ENCODE results near the gene ARHGEF10L. TPM values are rescaled to one million over a fixed set of nuclear protein-coding genes. Genes with fewer than 3 reads are reported as not detected.

The ARHGEF10L gene
- total RNA-seq, 6 experiments from 2014 or later: 11.1 to 29.0 (median 26.7) TPM

- Mint-ChIP-seq H3K27ac (no peak overlapping the region), H3K9me3 (no peaks in the 10 kb centered on the region), H3K36me3 (ENCODE audit: low read depth) (peaks cover 7% of the 10 kb centered on the region; the same call in 1 of the 2 replicates), H3K4me1 (ENCODE audit: low read depth) (no peaks in the 10 kb centered on the region), H3K4me3 (no peak overlapping the region), H3K27me3 (ENCODE audit: insufficient read depth) (peaks cover 2% of the 10 kb centered on the region; the same call in 1 of the 2 replicates)
- no peak for TF ChIP-seq CTCF (IDR thresholded peaks at IDR 0.05)
- DNase-seq: no peak
Measured at GRCh38 chr1:17682400-17682799, 142.9 kb downstream of the ARHGEF10L start.

GRCh38 chr1:17683598-17683997 lies 144.1 kb downstream of the ARHGEF10L start:
- Mint-ChIP-seq H3K9me3 (no peaks in the 10 kb centered on the region), H3K27ac (no peak overlapping the region), H3K36me3 (ENCODE audit: low read depth) (peaks cover 6% of the 10 kb centered on the region; the same call in 1 of the 2 replicates), H3K27me3 (ENCODE audit: insufficient read depth) (no peaks in the 10 kb centered on the region), H3K4me1 (ENCODE audit: low read depth) (no peaks in the 10 kb centered on the region), H3K4me3 (no peak overlapping the region)
- no peak for TF ChIP-seq CTCF (IDR thresholded peaks at IDR 0.05)
- DNase-seq: no peak

GRCh38 chr1:17684810-17685209 lies 145.3 kb downstream of the ARHGEF10L start:
- Mint-ChIP-seq H3K27ac (no peak overlapping the region), H3K9me3 (no peaks in the 10 kb centered on the region), H3K27me3 (ENCODE audit: insufficient read depth) (peaks cover 2% of the 10 kb centered on the region; the same call in 1 of the 2 replicates)

GRCh38 chr1:17686258-17686657 lies 146.8 kb downstream of the ARHGEF10L start:
- no peak overlapping the region for H3K4me3 Mint-ChIP-seq
- no peak overlapping the region for H3K27ac Mint-ChIP-seq
- DNase-seq: no peak
- TF ChIP-seq CTCF (IDR thresholded peaks at IDR 0.05): no peak
- H3K4me1 Mint-ChIP-seq (ENCODE audit: low read depth): no peaks in the 10 kb centered on the region
- H3K36me3 Mint-ChIP-seq (ENCODE audit: low read depth): peaks cover 12% of the 10 kb centered on the region; the same call in 1 of the 2 replicates
- no peaks in the 10 kb centered on the region for H3K9me3 Mint-ChIP-seq
- peaks cover 2% of the 10 kb centered on the region for H3K27me3 Mint-ChIP-seq (ENCODE audit: insufficient read depth)

More at GRCh38 chr1:17684810-17685209, 145.3 kb downstream of the ARHGEF10L start:
- no peak overlapping the region for H3K4me3 Mint-ChIP-seq
- no peak for DNase-seq
- no peak for TF ChIP-seq CTCF (IDR thresholded peaks at IDR 0.05)
- H3K4me1 Mint-ChIP-seq (ENCODE audit: low read depth): no peaks in the 10 kb centered on the region
- peaks cover 9% of the 10 kb centered on the region; the same call in 1 of the 2 replicates for H3K36me3 Mint-ChIP-seq (ENCODE audit: low read depth)

GRCh38 chr1:17687145-17687544 lies 147.6 kb downstream of the ARHGEF10L start:
- H3K36me3 Mint-ChIP-seq (ENCODE audit: low read depth): peaks cover 12% of the 10 kb centered on the region; the same call in 1 of the 2 replicates
- no peaks in the 10 kb centered on the region for H3K4me1 Mint-ChIP-seq (ENCODE audit: low read depth)
- no peak for TF ChIP-seq CTCF (IDR thresholded peaks at IDR 0.05)
- no peak for DNase-seq
- no peaks in the 10 kb centered on the region for H3K9me3 Mint-ChIP-seq
- H3K27me3 Mint-ChIP-seq (ENCODE audit: insufficient read depth): peaks cover 2% of the 10 kb centered on the region
- H3K27ac Mint-ChIP-seq: no peak overlapping the region
- no peak overlapping the region for H3K4me3 Mint-ChIP-seq

Data from HFFc6 (cell line).